ENCODE measurements around the gene TCL1A.
"Not testable (repeated sequence)": the region's sequence is repeated elsewhere in the genome, so short reads cannot be mapped to it uniquely, and the experiment has no call there.

Gene TCL1A

GRCh38 chr14:95677179-95677835, 36.6 kb downstream of the TCL1A start:
- DNase-seq (ENCODE audit: low read depth, low spot score), result no peak

- no peak for DNase-seq (ENCODE audit: low read depth, low spot score)
These were observed 38.4 kb downstream of the TCL1A start for GRCh38 chr14:95675486-95675885.

GRCh38 chr14:95674613-95675012, 39.3 kb downstream of the TCL1A start:
- DNase-seq (ENCODE audit: low read depth, low spot score), result no peak

DNA sequence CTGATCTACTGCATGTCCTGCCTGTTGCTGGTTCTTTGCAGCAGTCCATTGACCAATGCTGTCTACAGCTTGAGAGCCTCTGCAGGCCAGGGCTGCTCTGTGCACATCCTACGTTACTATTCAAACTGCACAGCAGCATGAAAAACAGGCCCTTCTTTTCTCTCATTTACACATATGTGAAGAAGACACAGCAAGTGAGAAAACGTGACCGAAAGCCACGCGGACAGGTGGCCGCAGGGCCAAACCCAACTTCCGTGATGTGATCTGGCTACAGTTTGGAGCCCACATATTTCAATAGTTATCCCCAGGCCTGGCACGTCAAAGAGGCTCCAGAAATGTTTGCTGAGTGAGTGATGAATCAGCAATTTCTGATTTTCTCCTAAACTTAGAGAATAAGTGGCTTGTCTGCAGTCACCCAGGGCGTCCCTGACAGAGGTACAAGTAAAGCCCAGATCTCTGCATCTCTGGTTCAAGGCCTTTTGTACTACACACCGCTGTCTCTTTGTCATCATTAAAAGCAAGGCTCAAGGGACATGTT, 45.6 kb downstream of the TCL1A start:
- no peak for DNase-seq (ENCODE audit: low read depth, low spot score)

GRCh38 chr14:95667249-95667693, 46.7 kb downstream of the TCL1A start:
- no peak for DNase-seq (ENCODE audit: low read depth, low spot score)

DNA sequence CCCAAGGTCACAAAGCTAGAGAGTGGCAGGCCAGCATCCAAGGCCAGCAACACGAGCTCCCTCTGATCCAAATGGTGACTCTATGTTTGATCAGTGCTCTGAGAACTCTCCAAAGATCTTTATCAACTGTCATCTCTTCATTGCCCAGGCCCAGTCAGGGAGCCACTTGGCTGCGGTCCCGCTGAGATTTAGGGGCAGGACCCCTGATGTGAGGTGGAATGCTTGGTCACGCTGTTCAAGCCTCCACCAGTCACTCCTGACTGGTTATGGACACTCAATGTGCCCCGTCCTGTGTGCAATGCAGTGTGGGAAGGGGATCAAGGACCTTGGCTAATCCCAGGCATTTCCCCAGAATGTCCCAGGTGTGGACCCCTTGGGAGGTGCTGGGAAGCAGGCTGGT, 47.5 kb downstream of the TCL1A start:
- DNase-seq (ENCODE audit: low read depth, low spot score), result no peak

GRCh38 chr14:95665530-95665929, 48.4 kb downstream of the TCL1A start:
- DNase-seq (ENCODE audit: low read depth, low spot score), result not testable (repeated sequence)

GRCh38 chr14:95664546-95664945, 49.4 kb downstream of the TCL1A start:
- no peak for DNase-seq (ENCODE audit: low read depth, low spot score)

- DNase-seq (ENCODE audit: low read depth, low spot score), result no peak
These were observed 49.9 kb downstream of the TCL1A start for GRCh38 chr14:95664066-95664465.

- DNase-seq (ENCODE audit: low read depth, low spot score), result no peak
These were observed 50.6 kb downstream of the TCL1A start for GRCh38 chr14:95663226-95663797.

DNA sequence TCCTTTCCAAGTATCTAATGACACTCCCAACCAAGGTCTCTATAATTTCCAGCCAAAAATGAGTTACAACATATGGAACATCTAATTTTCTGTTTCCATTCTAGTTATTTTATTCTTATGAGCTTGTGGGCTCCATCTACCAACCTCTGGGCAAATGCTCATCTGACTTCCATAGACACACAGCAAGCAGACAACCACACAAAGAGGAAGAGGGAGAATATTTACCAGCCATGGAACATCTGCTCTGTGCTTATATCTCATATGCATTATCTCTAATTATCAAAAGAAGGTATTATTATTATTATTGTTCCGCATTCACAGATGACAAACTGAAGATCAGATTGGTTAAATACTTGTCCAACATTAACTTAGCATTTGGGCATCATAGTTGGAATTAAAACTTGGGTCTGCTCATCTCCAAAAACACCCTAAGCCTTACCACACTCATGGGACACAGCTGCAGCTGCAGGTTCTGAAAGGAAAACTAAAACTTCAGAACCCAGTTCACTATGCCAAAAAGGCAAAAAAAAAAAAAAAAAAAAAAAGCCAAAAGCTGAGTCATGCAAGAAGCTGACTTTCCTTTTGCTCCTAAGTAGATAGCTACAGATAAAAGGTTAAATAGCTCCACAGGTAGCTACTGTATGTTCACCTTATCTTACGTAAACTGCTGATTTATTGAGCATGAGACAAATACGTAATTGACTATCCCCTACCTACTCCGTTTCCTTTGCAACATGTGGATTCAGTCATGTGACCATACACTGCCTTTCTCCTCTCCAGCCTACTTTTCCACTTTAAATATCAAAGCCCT, 51.3 kb downstream of the TCL1A start:
- no peak for DNase-seq (ENCODE audit: low read depth, low spot score)

GRCh38 chr14:95660651-95661515, 53.0 kb downstream of the TCL1A start:
- no peak for DNase-seq (ENCODE audit: low read depth, low spot score)

GRCh38 chr14:95659990-95660385, 53.9 kb downstream of the TCL1A start:
- no peak for DNase-seq (ENCODE audit: low read depth, low spot score)

Measured in iPS DF 19.7 (cell line).